ENCODE data around the gene SIRT3. TPM values are rescaled to one million over a fixed set of nuclear protein-coding genes. Genes with fewer than 3 reads are reported as not detected.
"Not testable (repeated sequence)": the region's sequence is repeated elsewhere in the genome, so short reads cannot be mapped to it uniquely, and the experiment has no call there.

SIRT3 gene
- polyA plus RNA-seq, 1 donor from 2014 or later: 11.6 TPM

GRCh38 chr11:238346-238745, 2.2 kb upstream of the SIRT3 start:
- Mint-ChIP-seq H3K4me1 (peaks cover 12 to 36% (median 32%) of the 10 kb centered on the region in 3 donors), H3K4me3 (peak overlapping the region in 2 of 4 donors; percentile 91 to 100), H3K27ac (peak overlapping the region in 1 of 3 donors; percentile 97)
- H3K36me3 Mint-ChIP-seq, H3K27me3 Mint-ChIP-seq, H3K9me3 Mint-ChIP-seq: not testable (repeated sequence)

GRCh38 chr11:236774-237767, 929 bp upstream of the SIRT3 start, which contains the start of gene PSMD13:
Gene PSMD13 (plus strand): TSS chr11:236976. CDS start chr11:237050, 74 bp downstream.
- no peaks in the 10 kb centered on the region for H3K27me3 Mint-ChIP-seq
- H3K4me3 Mint-ChIP-seq: peak within 1 kb of the TSS; percentile 91 to 100 (median 99)
- peak within 1 kb of the TSS; percentile 97 to 100 (median 97) for H3K27ac Mint-ChIP-seq
- H3K9me3 Mint-ChIP-seq: no peaks in the 10 kb centered on the region
- H3K36me3 Mint-ChIP-seq: peaks cover 3% of the 10 kb centered on the region
- peaks cover 12 to 30% (median 27%) of the 10 kb centered on the region in 3 donors for H3K4me1 Mint-ChIP-seq

GRCh38 chr11:235609-235996, 539 bp downstream of the SIRT3 start:
- H3K9me3 Mint-ChIP-seq: no peaks in the 10 kb centered on the region
- H3K27ac Mint-ChIP-seq: peak overlapping the region; percentile 90 to 97 (median 97)
- H3K4me3 Mint-ChIP-seq: peak overlapping the region; percentile 85 to 100 (median 96)
- H3K27me3 Mint-ChIP-seq: no peaks in the 10 kb centered on the region
- H3K36me3 Mint-ChIP-seq: no peaks in the 10 kb centered on the region
- H3K4me1 Mint-ChIP-seq: peaks cover 8 to 25% (median 21%) of the 10 kb centered on the region in 3 donors

DNA sequence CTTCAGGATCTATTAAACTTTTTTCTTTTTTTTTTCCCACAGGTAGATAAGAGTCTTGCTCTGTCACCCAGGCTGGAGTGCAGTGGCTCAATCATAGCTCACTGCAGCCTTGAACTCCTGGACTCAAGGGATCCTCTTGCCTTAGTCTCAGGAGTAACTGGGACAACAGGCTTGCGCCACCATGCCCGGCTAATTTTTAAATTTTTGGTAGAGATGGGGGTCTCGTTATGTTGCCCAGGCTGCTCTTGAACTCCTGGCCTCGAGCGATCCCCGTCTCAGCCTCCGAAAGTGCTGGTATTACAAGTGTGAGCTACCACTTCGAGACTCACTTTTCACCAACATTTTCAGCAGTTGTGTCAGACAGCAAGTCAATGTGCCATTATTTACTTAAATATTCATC, 962 bp downstream of the SIRT3 start:
- no peaks in the 10 kb centered on the region for H3K27me3 Mint-ChIP-seq
- peak overlapping the region; percentile 85 to 100 (median 96) for H3K4me3 Mint-ChIP-seq
- peak overlapping the region; percentile 90 to 97 (median 97) for H3K27ac Mint-ChIP-seq
- no peaks in the 10 kb centered on the region for H3K9me3 Mint-ChIP-seq
- peaks cover 8 to 25% (median 21%) of the 10 kb centered on the region in 3 donors for H3K4me1 Mint-ChIP-seq
- H3K36me3 Mint-ChIP-seq: no peaks in the 10 kb centered on the region

- Mint-ChIP-seq H3K4me1 (peaks cover 8 to 14% (median 10%) of the 10 kb centered on the region in 3 donors), H3K36me3 (peaks cover 3% of the 10 kb centered on the region), H3K27me3 (no peaks in the 10 kb centered on the region), H3K9me3 (no peaks in the 10 kb centered on the region), H3K4me3 (peak overlapping the region in 1 of 4 donors; percentile 91), H3K27ac (peak overlapping the region in 1 of 3 donors; percentile 48)
These were observed 3.2 kb downstream of the SIRT3 start for GRCh38 chr11:232783-233565.

DNA sequence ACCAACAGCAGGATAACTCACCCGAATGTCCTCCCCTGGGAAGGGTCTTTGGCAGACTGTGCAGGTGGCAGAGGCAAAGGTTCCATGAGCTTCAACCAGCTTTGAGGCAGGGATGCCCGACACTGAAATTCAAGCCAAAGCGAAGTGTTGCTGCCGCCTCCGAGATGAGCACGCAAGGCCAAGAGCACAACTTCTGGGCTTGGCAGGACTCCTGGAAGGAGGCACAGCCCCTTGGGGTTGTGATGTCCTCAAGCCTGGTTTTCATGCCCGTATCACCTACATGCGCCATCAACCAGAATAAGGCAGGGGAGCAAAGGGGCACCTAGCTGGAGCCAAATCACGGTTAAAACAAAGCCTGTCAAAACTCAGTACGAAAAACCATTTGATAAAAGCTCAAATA, 5.7 kb downstream of the SIRT3 start:
- no peaks in the 10 kb centered on the region for H3K9me3 Mint-ChIP-seq
- H3K4me1 Mint-ChIP-seq: peaks cover 5 to 11% (median 9%) of the 10 kb centered on the region in 3 donors
- no peaks in the 10 kb centered on the region for H3K27me3 Mint-ChIP-seq
- H3K36me3 Mint-ChIP-seq: peaks cover 3% of the 10 kb centered on the region
- H3K4me3 Mint-ChIP-seq: peak overlapping the region in 1 of 4 donors; percentile 38
- no peak overlapping the region for H3K27ac Mint-ChIP-seq

GRCh38 chr11:227824-228379, 8.2 kb downstream of the SIRT3 start:
- no peak overlapping the region for H3K4me3 Mint-ChIP-seq
- H3K27ac Mint-ChIP-seq: no peak overlapping the region
- H3K27me3 Mint-ChIP-seq: no peaks in the 10 kb centered on the region

DNA sequence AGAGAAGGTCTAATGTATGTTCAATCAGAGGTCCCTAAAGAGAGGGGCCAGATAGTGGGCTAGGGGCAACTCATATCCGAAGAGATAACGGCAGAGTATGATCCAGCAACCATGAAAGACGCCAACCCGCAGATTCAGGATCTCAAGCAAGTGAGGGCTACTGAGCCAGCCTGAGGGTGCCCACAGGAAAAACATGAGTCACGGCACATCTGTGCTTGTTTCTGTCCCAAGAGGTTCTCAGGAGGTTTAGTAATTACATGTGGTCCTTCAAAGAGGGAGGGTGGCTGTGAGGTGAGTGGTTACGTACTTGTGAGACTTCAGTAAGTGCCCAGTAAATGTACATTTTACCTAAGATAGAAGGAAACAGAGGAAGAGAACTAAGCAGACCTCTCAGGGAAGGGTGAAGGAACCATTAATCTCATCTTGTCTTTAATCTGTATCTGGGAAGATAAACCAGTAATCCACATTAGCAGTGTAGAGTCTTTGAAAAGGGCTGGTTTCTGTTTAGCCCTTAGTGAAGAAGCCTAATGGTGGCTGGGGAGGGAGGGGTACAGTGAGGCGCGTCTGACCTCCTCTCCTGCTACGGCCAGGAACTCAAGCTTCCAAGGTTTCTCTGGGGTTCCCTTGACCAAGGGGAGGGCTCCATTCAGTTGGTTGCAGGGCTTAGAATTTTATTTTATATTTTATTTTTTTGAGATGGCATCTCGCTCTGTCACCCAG, 10.2 kb downstream of the SIRT3 start:
- H3K27ac Mint-ChIP-seq: peak overlapping the region in 1 of 3 donors; percentile 33

More at GRCh38 chr11:227824-228379, 8.2 kb downstream of the SIRT3 start:
- Mint-ChIP-seq H3K36me3 (peaks cover 6% of the 10 kb centered on the region), H3K4me1 (peaks cover 5% of the 10 kb centered on the region in 3 donors), H3K9me3 (no peaks in the 10 kb centered on the region)

GRCh38 chr11:224424-224823, 11.7 kb downstream of the SIRT3 start:
- Mint-ChIP-seq H3K27ac (no peak overlapping the region), H3K9me3 (no peaks in the 10 kb centered on the region), H3K27me3 (no peaks in the 10 kb centered on the region), H3K36me3 (peaks cover 6% of the 10 kb centered on the region), H3K4me3 (no peak overlapping the region), H3K4me1 (peaks cover 4 to 7% (median 5%) of the 10 kb centered on the region in 3 donors)

More for the DNA sequence above, 10.2 kb downstream of the SIRT3 start:
- Mint-ChIP-seq H3K4me3 (peak overlapping the region in 1 of 4 donors; percentile 42), H3K4me1 (peaks cover 5 to 7% (median 5%) of the 10 kb centered on the region in 3 donors), H3K9me3 (no peaks in the 10 kb centered on the region), H3K27me3 (no peaks in the 10 kb centered on the region), H3K36me3 (peaks cover 6% of the 10 kb centered on the region)

GRCh38 chr11:223884-224283, 12.3 kb downstream of the SIRT3 start:
- Mint-ChIP-seq H3K4me1 (peaks cover 4 to 8% (median 5%) of the 10 kb centered on the region in 3 donors), H3K27ac (no peak overlapping the region), H3K27me3 (no peaks in the 10 kb centered on the region), H3K36me3 (peaks cover 6% of the 10 kb centered on the region), H3K4me3 (peak overlapping the region in 1 of 4 donors; percentile 28), H3K9me3 (no peaks in the 10 kb centered on the region)

GRCh38 chr11:223026-223789, 12.9 kb downstream of the SIRT3 start:
- Mint-ChIP-seq H3K4me3 (no peak overlapping the region), H3K4me1 (peaks cover 4 to 8% (median 5%) of the 10 kb centered on the region in 3 donors), H3K9me3 (no peaks in the 10 kb centered on the region), H3K27ac (no peak overlapping the region), H3K27me3 (no peaks in the 10 kb centered on the region), H3K36me3 (peaks cover 3% of the 10 kb centered on the region)

DNA sequence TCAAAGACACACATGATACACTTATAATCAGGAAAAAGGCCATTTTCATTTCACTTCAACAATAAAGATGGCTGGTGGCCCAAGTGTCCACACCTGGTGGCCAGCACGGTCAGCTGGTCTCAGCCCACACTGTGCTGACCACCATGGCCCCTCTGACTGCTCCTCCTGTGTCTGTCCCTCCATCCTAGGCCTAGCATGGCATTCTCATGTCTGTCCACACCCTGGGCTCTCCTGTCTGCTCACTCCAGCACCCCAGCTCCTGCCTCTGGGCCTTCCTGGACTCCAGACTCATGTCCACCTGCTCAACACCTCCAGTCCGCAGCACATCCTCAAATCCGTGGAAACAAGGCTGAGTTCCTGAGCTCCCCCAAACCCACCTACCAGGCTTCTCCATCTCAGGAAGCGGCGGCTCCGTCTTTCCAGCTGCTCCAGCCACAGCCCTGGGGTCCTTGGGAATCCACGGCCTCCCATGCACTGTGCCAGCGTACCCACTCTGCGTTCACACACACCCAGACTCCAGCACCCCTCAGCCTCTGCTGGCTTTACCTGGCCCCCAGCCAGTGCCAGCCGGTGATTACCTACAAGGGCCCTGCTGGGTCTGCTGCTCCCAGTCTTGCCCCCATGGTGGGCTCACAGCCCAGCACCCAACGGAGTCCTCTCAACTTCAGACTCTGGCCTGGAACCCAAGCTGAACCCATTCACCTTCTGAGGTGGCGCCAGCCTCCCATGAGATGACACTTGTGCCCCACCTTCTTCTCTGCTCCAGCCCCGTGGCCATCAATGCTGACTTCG, 13.9 kb downstream of the SIRT3 start:
- no peak overlapping the region for H3K27ac Mint-ChIP-seq

DNA sequence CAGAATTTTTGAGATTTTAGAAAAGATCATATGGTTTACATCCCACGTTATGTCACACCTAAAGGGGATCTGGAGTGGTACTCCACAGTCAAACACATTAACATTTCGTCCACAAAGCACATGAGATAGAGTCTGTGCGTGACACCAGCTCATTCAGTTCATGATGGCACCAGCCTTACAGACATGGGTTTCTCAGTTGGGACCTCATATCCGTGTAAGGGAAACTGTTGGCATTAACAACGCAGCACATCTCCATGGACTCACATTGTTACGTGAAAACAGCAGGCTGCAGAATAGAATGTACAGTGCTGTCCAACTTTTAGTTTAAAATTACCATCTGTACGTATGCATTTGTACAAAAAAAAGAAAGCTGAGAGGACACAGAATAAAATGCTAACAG, 14.6 kb downstream of the SIRT3 start:
- no peaks in the 10 kb centered on the region for H3K9me3 Mint-ChIP-seq
- H3K27me3 Mint-ChIP-seq: no peaks in the 10 kb centered on the region
- H3K36me3 Mint-ChIP-seq: peaks cover 3% of the 10 kb centered on the region
- peaks cover 4 to 8% (median 5%) of the 10 kb centered on the region in 3 donors for H3K4me1 Mint-ChIP-seq
- no peak overlapping the region for H3K27ac Mint-ChIP-seq
- H3K4me3 Mint-ChIP-seq: no peak overlapping the region

More for the DNA sequence above, 13.9 kb downstream of the SIRT3 start:
- H3K9me3 Mint-ChIP-seq: no peaks in the 10 kb centered on the region
- no peak overlapping the region for H3K4me3 Mint-ChIP-seq
- H3K27me3 Mint-ChIP-seq: no peaks in the 10 kb centered on the region
- peaks cover 4 to 8% (median 5%) of the 10 kb centered on the region in 3 donors for H3K4me1 Mint-ChIP-seq
- peaks cover 3% of the 10 kb centered on the region for H3K36me3 Mint-ChIP-seq

Measured in IgD-negative memory B cell (primary cell).